Raji (cell line): Measurements from ENCODE around the gene ZNG1F.
"Not testable (repeated sequence)": the region's sequence is repeated elsewhere in the genome, so short reads cannot be mapped to it uniquely, and the experiment has no call there.

Experiments used
- POLR2A ChIP-seq: IDR thresholded peaks from 2 replicates; pipeline ENCODE4 v1.6.1; 2011; ENCODE audit warnings: low read depth, low read length, control low read depth; ENCODE audit not compliant: insufficient read depth

Gene ZNG1F

GRCh38 chr9:41189217-41189616, at the start of gene ZNG1F:
Gene ZNG1F (minus strand): TSS chr9:41189317. CDS start chr9:41189258, 59 bp downstream.
- not testable (repeated sequence) for TF ChIP-seq POLR2A

GRCh38 chr9:41229408-41230401, 40.6 kb upstream of the ZNG1F start:
- no peak for TF ChIP-seq POLR2A

- not testable (repeated sequence) for TF ChIP-seq POLR2A
Observed at GRCh38 chr9:41128581-41128980, 60.5 kb downstream of the ZNG1F start, which contains the start of gene FOXD4L6. Gene FOXD4L6 (minus strand): TSS chr9:41128681. CDS start chr9:41128383, 298 bp downstream.
